Epithelial cell of proximal tubule (primary cell): ENCODE results near the gene ATG4C. TPM values are rescaled to one million over a fixed set of nuclear protein-coding genes. Genes with fewer than 3 reads are reported as not detected.
A peak's percentile ranks its signal among the peaks of the same experiment; 100 is the strongest.

Experiments used
- DNase-seq: peaks from one replicate; pipeline ENCODE4 v3.0.0-alpha.2; 2011; ENCODE audit warnings: low read depth
- H3K4me3 ChIP-seq: 2 replicates; pipeline ENCODE4 v1.5.1; 2011; ENCODE audit warnings: low read depth, mild to moderate bottlenecking, low read length
- total RNA-seq: library from RNA; depleted of rRNA; stranded (reverse); fragments of >200 nt; gene quantifications from 2 replicates; pipeline ENCODE4 v1.2.3, GENCODE V29; 2015
- TF ChIP-seq, protein P1 (sequence below): conservative IDR thresholded peaks from 2 replicates; pipeline ENCODE4 v1.5.1; 2012; ENCODE audit warnings: low read depth, mild to moderate bottlenecking, low read length

Gene ATG4C
- total RNA-seq, 1 donor from 2014 or later: 7.1 TPM

DNA sequence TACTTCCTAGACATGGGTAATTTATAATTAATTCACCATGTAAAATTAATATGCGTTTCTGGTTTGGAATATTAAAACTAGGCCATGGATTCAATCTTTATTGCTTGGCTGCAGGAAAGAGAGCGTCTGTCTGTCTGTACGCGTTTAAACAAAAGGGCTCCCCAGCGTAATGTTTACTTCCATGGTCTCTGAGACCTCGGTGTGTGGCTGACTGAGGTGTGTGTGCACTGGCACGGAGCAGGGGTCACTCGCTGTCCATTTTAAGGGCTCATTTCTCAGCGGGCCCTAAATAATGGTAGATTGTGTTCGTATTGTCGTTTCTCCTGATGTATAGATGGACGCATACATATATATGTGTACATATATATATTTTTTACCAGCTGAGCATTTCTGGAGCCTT lies 119.6 kb downstream of the ATG4C start:
- TF ChIP-seq, protein P1, sequence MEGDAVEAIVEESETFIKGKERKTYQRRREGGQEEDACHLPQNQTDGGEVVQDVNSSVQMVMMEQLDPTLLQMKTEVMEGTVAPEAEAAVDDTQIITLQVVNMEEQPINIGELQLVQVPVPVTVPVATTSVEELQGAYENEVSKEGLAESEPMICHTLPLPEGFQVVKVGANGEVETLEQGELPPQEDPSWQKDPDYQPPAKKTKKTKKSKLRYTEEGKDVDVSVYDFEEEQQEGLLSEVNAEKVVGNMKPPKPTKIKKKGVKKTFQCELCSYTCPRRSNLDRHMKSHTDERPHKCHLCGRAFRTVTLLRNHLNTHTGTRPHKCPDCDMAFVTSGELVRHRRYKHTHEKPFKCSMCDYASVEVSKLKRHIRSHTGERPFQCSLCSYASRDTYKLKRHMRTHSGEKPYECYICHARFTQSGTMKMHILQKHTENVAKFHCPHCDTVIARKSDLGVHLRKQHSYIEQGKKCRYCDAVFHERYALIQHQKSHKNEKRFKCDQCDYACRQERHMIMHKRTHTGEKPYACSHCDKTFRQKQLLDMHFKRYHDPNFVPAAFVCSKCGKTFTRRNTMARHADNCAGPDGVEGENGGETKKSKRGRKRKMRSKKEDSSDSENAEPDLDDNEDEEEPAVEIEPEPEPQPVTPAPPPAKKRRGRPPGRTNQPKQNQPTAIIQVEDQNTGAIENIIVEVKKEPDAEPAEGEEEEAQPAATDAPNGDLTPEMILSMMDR: no peak
- H3K4me3 ChIP-seq: no peak overlapping the region
- no peak for DNase-seq

DNA sequence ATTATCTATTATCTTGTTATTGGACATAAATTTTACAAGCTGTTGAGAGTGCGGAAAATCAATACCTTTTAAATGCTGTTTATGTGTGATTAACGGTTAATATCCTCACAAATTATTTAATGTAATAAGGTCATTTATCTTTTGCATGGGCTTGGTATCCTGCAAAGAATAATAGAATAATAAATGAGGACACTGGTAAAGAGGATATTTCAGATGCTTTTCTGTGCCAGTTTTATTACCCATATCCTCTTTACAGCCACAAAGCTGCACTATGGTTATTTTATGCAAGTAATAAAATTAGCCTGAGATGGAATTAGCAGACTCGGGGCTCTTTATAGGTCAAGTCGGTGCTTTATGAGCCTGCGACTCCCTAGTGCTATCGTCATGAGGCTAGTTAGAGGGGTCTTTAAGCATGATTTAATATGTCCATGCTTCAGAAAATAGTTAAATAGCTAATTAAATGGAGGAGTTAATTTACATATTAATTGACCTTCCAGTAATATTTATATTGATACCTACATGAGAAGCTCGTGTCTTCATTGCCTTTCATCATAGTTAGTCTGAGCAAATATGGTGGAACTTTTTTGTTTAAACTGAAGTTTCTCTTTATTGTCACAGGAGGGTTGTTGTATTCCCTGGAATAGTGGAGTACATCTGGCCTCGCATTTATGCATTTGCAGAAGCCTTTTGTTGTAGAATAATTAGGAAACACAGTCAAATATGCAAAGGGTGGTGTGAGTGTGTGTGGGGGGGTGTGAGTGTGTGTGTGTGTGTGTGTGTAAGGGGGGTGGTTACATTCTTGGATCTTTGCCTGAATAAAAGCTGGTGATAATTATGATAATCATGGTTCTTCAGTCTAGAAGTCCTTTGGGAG lies 120.3 kb downstream of the ATG4C start:
- TF ChIP-seq, protein P1: no peak
- no peak for DNase-seq
- H3K4me3 ChIP-seq: no peak overlapping the region

DNA sequence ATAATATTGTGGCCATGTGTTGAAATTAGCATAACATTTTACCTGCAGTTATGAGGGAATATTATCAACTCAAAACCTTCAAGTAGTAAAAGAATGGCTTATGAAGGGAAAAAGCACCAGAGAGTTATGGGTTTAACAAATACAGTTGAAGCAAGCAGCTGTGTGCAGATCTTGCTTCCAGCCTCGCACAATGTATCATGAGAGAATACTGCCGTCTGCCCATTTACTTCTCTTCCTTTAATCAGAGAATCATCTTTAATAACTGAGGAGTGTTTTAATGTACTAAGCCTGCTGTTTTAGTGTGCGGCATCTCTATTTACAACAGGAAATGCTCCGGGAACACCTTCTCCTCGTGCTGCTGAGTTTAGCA lies 120.9 kb downstream of the ATG4C start:
- no peak for DNase-seq
- no peak overlapping the region for H3K4me3 ChIP-seq
- TF ChIP-seq, protein P1: no peak

DNA sequence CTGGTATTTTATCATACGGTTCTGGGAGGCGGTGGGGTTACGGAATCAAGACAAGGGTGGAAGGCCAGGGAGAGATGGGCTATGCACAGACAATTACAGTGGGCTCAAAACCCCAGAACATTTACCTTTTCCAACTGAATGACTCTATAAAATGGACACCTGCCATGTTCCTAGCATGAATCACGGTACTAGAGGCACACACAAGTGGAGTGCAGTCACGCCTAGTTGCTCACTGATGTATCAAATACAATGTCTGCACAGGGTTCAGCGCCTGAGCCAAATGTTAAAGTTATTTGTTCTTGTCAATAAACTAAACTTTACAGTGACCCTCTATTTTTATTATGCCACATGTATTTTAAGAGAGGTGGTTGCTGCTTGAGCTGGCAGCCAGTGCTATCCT lies 121.4 kb downstream of the ATG4C start:
- TF ChIP-seq, protein P1: no peak

DNA sequence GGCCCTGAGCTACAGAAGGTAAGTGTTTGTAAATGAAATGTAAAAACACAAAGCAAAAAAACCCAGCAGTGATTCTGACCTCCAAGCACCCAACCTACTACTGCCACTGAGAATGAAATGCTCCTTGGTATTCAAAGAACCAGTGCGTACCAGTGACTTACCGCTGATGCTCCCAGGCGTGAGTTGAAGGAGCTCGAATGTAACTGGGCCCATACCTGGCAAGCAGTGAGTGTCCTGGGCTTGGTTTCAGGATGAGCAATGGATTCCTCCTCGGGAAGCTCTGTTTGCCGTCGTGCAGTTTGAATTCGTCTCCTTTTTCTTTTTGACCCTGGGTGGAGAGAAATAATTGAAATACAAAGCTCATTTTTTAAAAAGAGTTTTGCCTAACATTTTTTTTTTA lies 121.9 kb downstream of the ATG4C start:
- TF ChIP-seq, protein P1: no peak
- no peak for DNase-seq
- H3K4me3 ChIP-seq: no peak overlapping the region

More for the DNA sequence above, 121.4 kb downstream of the ATG4C start:
- H3K4me3 ChIP-seq: no peak overlapping the region
- DNase-seq: peak; percentile 18

DNA sequence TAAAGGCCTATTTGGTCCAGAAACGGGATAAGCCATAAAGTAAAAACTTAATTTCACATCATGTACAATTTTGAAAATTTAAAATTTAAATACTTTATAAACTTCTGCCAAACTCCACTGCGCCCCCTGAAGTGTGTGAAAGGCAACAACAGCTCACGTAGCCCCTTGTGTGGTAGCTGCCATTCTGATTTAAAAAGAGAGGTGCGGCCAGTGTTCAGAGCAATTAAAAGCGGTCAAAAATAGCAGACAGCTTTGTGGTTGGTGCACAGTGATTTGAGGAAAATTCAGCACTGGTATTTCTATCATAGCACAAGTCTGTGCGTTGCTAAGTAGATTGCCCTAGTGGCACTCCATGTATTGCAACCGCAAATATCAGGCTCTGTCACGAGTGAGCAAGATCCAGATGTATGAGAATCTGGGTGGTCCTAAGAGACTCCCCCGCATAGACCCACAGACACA lies 122.5 kb downstream of the ATG4C start:
- TF ChIP-seq, protein P1: peak; percentile 53
- no peak overlapping the region for H3K4me3 ChIP-seq
- no peak for DNase-seq
